C4-2B (cell line): ENCODE data around the gene CDC42BPA.

ENCODE experiments used
- H3K27ac ChIP-seq: fragments of 450-650 bp; 2 replicates; pipeline ENCODE4 v1.5.1; 2017
- CTCF ChIP-seq: fragments of 450-650 bp; conservative IDR thresholded peaks from 2 replicates; pipeline ENCODE4 v1.5.1; 2017; ENCODE audit warnings: mild to moderate bottlenecking
- ZFX ChIP-seq: fragments of 450-650 bp; IDR thresholded peaks from 2 replicates; pipeline ENCODE4 v1.6.1; 2017

CDC42BPA gene

GRCh38 chr1:226991920-226992319 lies 326.4 kb downstream of the CDC42BPA start:
- TF ChIP-seq ZFX, result no peak
- TF ChIP-seq CTCF, result no peak
- H3K27ac ChIP-seq, result no peak overlapping the region

GRCh38 chr1:226990133-226990716 lies 328.1 kb downstream of the CDC42BPA start:
- no peak for TF ChIP-seq CTCF
- TF ChIP-seq ZFX, result no peak
- H3K27ac ChIP-seq, result no peak overlapping the region

GRCh38 chr1:226989085-226989920 lies 329.0 kb downstream of the CDC42BPA start:
- H3K27ac ChIP-seq, result peak overlapping the region; percentile 77; the same call in 1 of the 2 replicates
- TF ChIP-seq ZFX (no peak), CTCF (no peak)

GRCh38 chr1:226988334-226988666 lies 330.0 kb downstream of the CDC42BPA start:
- H3K27ac ChIP-seq, result peak overlapping the region; percentile 77
- TF ChIP-seq CTCF, result no peak
- TF ChIP-seq ZFX, result no peak

GRCh38 chr1:226987623-226988333 lies 330.5 kb downstream of the CDC42BPA start:
- peak overlapping the region; percentile 77 for H3K27ac ChIP-seq
- TF ChIP-seq CTCF (no peak), ZFX (no peak)

- TF ChIP-seq CTCF, result no peak
- no peak for TF ChIP-seq ZFX
- H3K27ac ChIP-seq, result peak overlapping the region; percentile 77
Measured at GRCh38 chr1:226987179-226987536, 331.1 kb downstream of the CDC42BPA start.
